K562 (cell line): ENCODE measurements around the gene GADD45GIP1. TPM values are rescaled to one million over a fixed set of nuclear protein-coding genes. Genes with fewer than 3 reads are reported as not detected.

Experiments used
- ATAC-seq: fragments of 200-7000 bp; cut with Tn5 transposase; 3 replicates; pipeline ENCODE4 v1.9.1; 2020; ENCODE audit warnings: moderate library complexity
- BruUV-seq: library from RNA; stranded (reverse); fragments of 400-500 nt; replicated peaks from 2 replicates; lab custom pipeline; 2021; lab: Mats Ljungman, UMichigan
- CTCF ChIA-PET: fragments of 300-600 bp; formaldehyde crosslinking; extraction: SDS; loops from one replicate; lab custom pipeline; 2021; ENCODE audit warnings: low intra/inter-chr PET ratio; lab: Yijun Ruan, JAX
- POLR2A ChIA-PET: fragments of 300-600, 350-650 bp; sonication (Branson Sonifier 250); formaldehyde crosslinking; extraction: SDS; loops from one replicate; lab custom pipeline; 2021; ENCODE audit warnings: antibody characterized with exemption, inconsistent platforms; lab: Yijun Ruan, JAX
- DNase-seq, 4 experiments: peaks; one replicate each; pipeline versions ENCODE4 v3.0.0 to v3.0.0-alpha.2; 2011 to 2018; ENCODE audit warnings: low spot score in 3 of 4, mixed read lengths in 3 of 4; ENCODE audit errors: extremely low read depth in 1 of 4
- FAIRE-seq: peaks from 2 replicates; lab custom pipeline; 2011; peaks lifted over from hg19 to GRCh38; lab: Jason Lieb, UNC
- H2AFZ ChIP-seq: 2 replicates; pipeline ENCODE4 v1.6.0; 2011; ENCODE audit warnings: low read depth, low read length, control low read depth, inconsistent platforms
- H3K27ac ChIP-seq: fragments of 200-600 bp; 3 replicates; pipeline ENCODE4 v1.8.0; 2011; ENCODE audit warnings: low read depth, mild to moderate bottlenecking, control low read depth, inconsistent platforms, low read length, moderate library complexity, mixed read lengths; ENCODE audit errors: extremely low read depth
- H3K27me3 ChIP-seq, 2 experiments: fragments of 300-600 bp in 1 of 2; 2 replicates in 1 of 2; 3 replicates in 1 of 2; pipeline versions ENCODE4 v1.6.0 to v1.8.0; 2011; ENCODE audit warnings: inconsistent platforms in 2 of 2, low read length in 2 of 2, mild to moderate bottlenecking in 1 of 2, mixed read lengths in 1 of 2, moderate library complexity in 1 of 2; ENCODE audit not compliant: control insufficient read depth in 2 of 2, insufficient read depth in 2 of 2
- H3K36me3 ChIP-seq: fragments of 300-600 bp; 3 replicates; pipeline ENCODE4 v1.8.0; 2011; ENCODE audit warnings: mild to moderate bottlenecking, low read length, inconsistent platforms; ENCODE audit not compliant: control insufficient read depth, insufficient read depth
- H3K4me1 ChIP-seq, 2 experiments: fragments of 200-600 bp in 1 of 2; replicated peaks in 1 of 2; 2 replicates in 1 of 2; 3 replicates in 1 of 2; pipeline versions ENCODE4 v1.5.1 to v1.8.0; 2011; ENCODE audit warnings: inconsistent platforms in 2 of 2, low read length in 2 of 2, mild to moderate bottlenecking in 1 of 2, mixed read lengths in 1 of 2, moderate library complexity in 1 of 2; ENCODE audit not compliant: control insufficient read depth in 2 of 2, insufficient read depth in 2 of 2
- H3K4me2 ChIP-seq: 2 replicates; pipeline ENCODE4 v1.6.1; 2011; ENCODE audit warnings: low read length, control low read depth, inconsistent platforms, mixed read lengths; ENCODE audit not compliant: insufficient read depth
- H3K4me3 ChIP-seq: fragments of 200-600 bp; sonication (generic), shearing (Covaris generic); 2 replicates; pipeline ENCODE4 v1.5.1; 2016; ENCODE audit warnings: control low read depth, inconsistent platforms
- H3K79me2 ChIP-seq: fragments of 200-600 bp; 3 replicates; pipeline ENCODE4 v1.8.0; 2011; ENCODE audit warnings: low read length, inconsistent platforms; ENCODE audit not compliant: control insufficient read depth, insufficient read depth
- H3K9ac ChIP-seq, 2 experiments: 2 replicates each; pipeline versions ENCODE4 v1.6.0 to v1.6.1; 2011; ENCODE audit warnings: low read depth in 2 of 2, low read length in 2 of 2, control low read depth in 1 of 2, inconsistent platforms in 1 of 2, mild to moderate bottlenecking in 1 of 2, mixed read lengths in 1 of 2; ENCODE audit not compliant: insufficient read depth in 1 of 2
- H3K9me1 ChIP-seq: one replicate; pipeline ENCODE4 v1.6.0; 2011; ENCODE audit warnings: inconsistent platforms, mild to moderate bottlenecking, low read length, moderate library complexity; ENCODE audit not compliant: control insufficient read depth, insufficient read depth
- H3K9me3 ChIP-seq: replicated peaks from 2 replicates; pipeline ENCODE4 v1.5.1; 2011; ENCODE audit warnings: low read depth, low read length, inconsistent platforms; ENCODE audit not compliant: control insufficient read depth, insufficient read depth
- H4K20me1 ChIP-seq: replicated peaks from 2 replicates; pipeline ENCODE4 v1.6.1; 2011; ENCODE audit warnings: low read length, inconsistent platforms, mixed read lengths; ENCODE audit not compliant: control insufficient read depth, insufficient read depth
- ADNP ChIP-seq: fragments of 200-800 bp; sonication (Bioruptor generic); IDR thresholded peaks from 2 replicates; pipeline ENCODE4 v1.6.1; 2016; ENCODE audit warnings: missing genetic modification characterization, missing compliant biosample characterization
- BCOR ChIP-seq: fragments of 450-650 bp; IDR thresholded peaks from 2 replicates; pipeline ENCODE4 v1.6.1; 2016
- CBFB ChIP-seq: sonication (generic); formaldehyde crosslinking; IDR thresholded peaks from 2 replicates; pipeline ENCODE4 v1.4.0; 2020; ENCODE audit warnings: mild to moderate bottlenecking, missing genetic modification reagents
- IRF9 ChIP-seq: fragments of 450-650 bp; IDR thresholded peaks from 2 replicates; pipeline ENCODE4 v1.6.1; 2016; ENCODE audit warnings: missing biosample characterization, missing genetic modification characterization
- KDM1A ChIP-seq, 2 experiments: fragments of 450-650 bp; IDR thresholded peaks; 2 replicates each; pipeline ENCODE4 v1.6.1; 2016; ENCODE audit warnings: mild to moderate bottlenecking in 2 of 2
- KLF1 ChIP-seq: fragments of 450-650 bp; IDR thresholded peaks from 2 replicates; pipeline ENCODE4 v1.6.1; 2016; ENCODE audit warnings: missing genetic modification characterization, missing compliant biosample characterization
- MEIS2 ChIP-seq: fragments of 450-650 bp; IDR thresholded peaks from 2 replicates; pipeline ENCODE4 v1.6.1; 2014; ENCODE audit warnings: mild to moderate bottlenecking; ENCODE audit not compliant: partially characterized antibody
- NCOA4 ChIP-seq: fragments of 450-650 bp; IDR thresholded peaks from 2 replicates; pipeline ENCODE4 v1.6.1; 2018; ENCODE audit warnings: mild to moderate bottlenecking; ENCODE audit not compliant: partially characterized antibody
- NFXL1 ChIP-seq: fragments of 450-650 bp; formaldehyde crosslinking; IDR thresholded peaks from 2 replicates; pipeline ENCODE4 v1.4.0; 2021; ENCODE audit warnings: mild to moderate bottlenecking
- PHF8 ChIP-seq: fragments of 200-600 bp; sonication (generic); IDR thresholded peaks from 2 replicates; pipeline ENCODE4 v1.6.1; 2012; ENCODE audit warnings: mixed run types, mild to moderate bottlenecking, inconsistent platforms, low read length, moderate library complexity, borderline replicate concordance
- POLR2B ChIP-seq: fragments of 450-650 bp; IDR thresholded peaks from 2 replicates; pipeline ENCODE4 v1.6.1; 2018; ENCODE audit warnings: low read depth; ENCODE audit not compliant: partially characterized antibody
- RBM25 ChIP-seq: fragments of 200-400 bp; formaldehyde crosslinking; IDR thresholded peaks from 2 replicates; pipeline ENCODE4 v1.6.1; 2018; ENCODE audit warnings: low read length, low read depth, moderate library complexity; ENCODE audit not compliant: severe bottlenecking
- ZFP36 ChIP-seq: fragments of 150-350 bp; IDR thresholded peaks from 2 replicates; pipeline ENCODE4 v1.6.1; 2018; ENCODE audit warnings: low read length, low read depth; ENCODE audit not compliant: partially characterized antibody
- ZKSCAN8 ChIP-seq: fragments of 200-800 bp; sonication (Bioruptor generic); IDR thresholded peaks from 2 replicates; pipeline ENCODE4 v1.6.1; 2016; ENCODE audit warnings: missing genetic modification characterization, missing compliant biosample characterization
- ZNF121 ChIP-seq: sonication (generic); formaldehyde crosslinking; conservative IDR thresholded peaks from 2 replicates; pipeline ENCODE4 v1.8.0; 2022; ENCODE audit warnings: missing genetic modification reagents
- ZNF146 ChIP-seq: IDR thresholded peaks from one replicate; pipeline ENCODE4 v1.6.1; 2018; ENCODE audit warnings: missing compliant biosample characterization; ENCODE audit not compliant: unreplicated experiment
- WGBS: fragments of 100-300 bp; shearing (Covaris generic); methylation state at CpG from one replicate; pipeline ENCODE4 v1.1.6; 2016; ENCODE audit warnings: low coverage, mixed read lengths; ENCODE audit not compliant: insufficient coverage; ENCODE audit errors: missing lambda C conversion rate; 5-methylcytosine and 5-hydroxymethylcytosine counted together
- in situ Hi-C: fragments of 300-500 bp; cut with MboI; formaldehyde crosslinking; loops from 4 replicates; pipeline ENCODE4 v1.15.0; 2018; ENCODE audit warnings: inconsistent platforms, mixed read lengths
- intact Hi-C: fragments of 100-400 bp; cut with micrococcal nuclease; formaldehyde crosslinking; loops from 2 replicates; pipeline ENCODE4 v1.14.2; 2022
- polyA plus RNA-seq, 8 experiments: library from polyadenylated mRNA; depleted of rRNA in 4 of 8; stranded (reverse) in 5 of 8; unstranded in 3 of 8; fragments of >200 nt; fragmentation: Nextera tagmentation in 2 of 8; fragmentation: Illumina TruSeq in 1 of 8; extraction: Ambion mirVana in 2 of 8; extraction: Trizol in 1 of 8; gene quantifications; 2 replicates each; pipeline versions ENCODE4 v1.2.1 to v1.2.3, GENCODE V29; 2011 to 2014; ENCODE audit warnings: inconsistent platforms in 1 of 8, missing spikeins in 1 of 8
- total RNA-seq, 7 experiments: library from RNA; depleted of rRNA in 6 of 7; stranded (reverse); fragments of >200 nt in 6 of 7; fragmentation: Illumina TruSeq in 2 of 7; extraction: Trizol in 2 of 7; gene quantifications; 2 replicates each; pipeline versions ENCODE4 v1.2.1 to v1.2.3, GENCODE V29; 2011 to 2021; ENCODE audit warnings: low replicate concordance in 1 of 7

The GADD45GIP1 gene
- total and polyA plus RNA-seq, 9 of the 15 experiments (the other 6 are each of a cell fraction or from before 2014, with no cell fraction given), result 5.1 to 161 (median 29.2) TPM

GRCh38 chr19:12969292-12969988, 12.4 kb upstream of the GADD45GIP1 start, which contains the start of gene DAND5 (continued):
- TF ChIP-seq MEIS2, result peak; percentile 53

- Histone ChIP-seq H3K36me3 (no peaks in the 10 kb centered on the region), H3K4me3 (no peak overlapping the region)
- in situ Hi-C loops (loop anchor here (5.0 kb wide), 1 partner anchor 279 kb away; no protein-coding TSS in a partner anchor), intact Hi-C loops (loop anchor here (5.0 kb wide), 1 partner anchor 81 kb away; the partner anchor contains the start of gene KLF1)
- peak; percentile 85 for TF ChIP-seq BCOR
- no peak for TF ChIP-seq NFXL1 (CRISPR knock-in tag)
- peak; percentile 43 for TF ChIP-seq ZFP36
- TF ChIP-seq PHF8, result no peak
- peak; percentile 87 for TF ChIP-seq RBM25
- no peak for TF ChIP-seq ZKSCAN8 (CRISPR knock-in tag)
- no peak for TF ChIP-seq POLR2B
- no peak for TF ChIP-seq IRF9 (tag)
- 0 out of 2 replicates have a peak, but pooled peaks have one; percentile 56 for TF ChIP-seq KLF1 (tag)
- no peak for TF ChIP-seq ADNP (tag)
- peak in 1 of 2 experiments; percentile 58; a peak in 1 of 4 replicates for TF ChIP-seq KDM1A (IDR thresholded peaks at IDR 0.05)
- TF ChIP-seq ZNF146 (CRISPR knock-in tag), result no peak
- TF ChIP-seq ZNF121 (CRISPR knock-in tag), result peak; percentile 31; the same call in 1 of the 2 replicates
- no peak for TF ChIP-seq CBFB (CRISPR knock-in tag)
- TF ChIP-seq NCOA4, result no peak
- TF ChIP-seq, all 486 proteins: peak for 6
- Histone ChIP-seq H4K20me1 (no peaks in the 10 kb centered on the region), H3K27me3 (no peaks in the 10 kb centered on the region), H3K4me2 (no peak overlapping the region), H3K4me1 (peaks cover 9 to 24% of the 10 kb centered on the region in 2 experiments; a peak in 4 of 5 replicates), H3K79me2 (0 out of 3 replicates have a peak, but pooled peaks cover 2% of the 10 kb centered on the region), H3K9me1 (peaks cover 5% of the 10 kb centered on the region), H2AFZ (no peak overlapping the region), H3K9me3 (no peaks in the 10 kb centered on the region), H3K27ac (no peak overlapping the region), H3K9ac (no peak overlapping the region)
- BruUV-seq, result no TSS peak
- 71% methylated on average over 3 of the region's 5 CpGs for WGBS
- FAIRE-seq, result no peak
- no peak for ATAC-seq
- POLR2A ChIA-PET, result interaction anchor here (0.6 to 1.8 kb wide), 3 partner anchors 12 to 187 kb away, joined by 3 to 7 read pairs (median 3); no protein-coding TSS in a partner anchor
- CTCF ChIA-PET, result no interaction called here
- DNase-seq, result peak in 1 of 4 experiments; percentile 3
Observed at GRCh38 chr19:12967907-12968306, 10.9 kb upstream of the GADD45GIP1 start.
